GM18873 (cell line): ENCODE measurements around the gene EXOC6B.

ENCODE experiments used
- ATAC-seq: cut with Tn5 transposase; IDR thresholded peaks from one replicate; pipeline ENCODE4 v1.9.1; 2021; ENCODE audit warnings: mild to moderate bottlenecking, moderate library complexity, moderate number of reproducible peaks; ENCODE audit not compliant: unreplicated experiment, low FRiP score

Gene EXOC6B

DNA sequence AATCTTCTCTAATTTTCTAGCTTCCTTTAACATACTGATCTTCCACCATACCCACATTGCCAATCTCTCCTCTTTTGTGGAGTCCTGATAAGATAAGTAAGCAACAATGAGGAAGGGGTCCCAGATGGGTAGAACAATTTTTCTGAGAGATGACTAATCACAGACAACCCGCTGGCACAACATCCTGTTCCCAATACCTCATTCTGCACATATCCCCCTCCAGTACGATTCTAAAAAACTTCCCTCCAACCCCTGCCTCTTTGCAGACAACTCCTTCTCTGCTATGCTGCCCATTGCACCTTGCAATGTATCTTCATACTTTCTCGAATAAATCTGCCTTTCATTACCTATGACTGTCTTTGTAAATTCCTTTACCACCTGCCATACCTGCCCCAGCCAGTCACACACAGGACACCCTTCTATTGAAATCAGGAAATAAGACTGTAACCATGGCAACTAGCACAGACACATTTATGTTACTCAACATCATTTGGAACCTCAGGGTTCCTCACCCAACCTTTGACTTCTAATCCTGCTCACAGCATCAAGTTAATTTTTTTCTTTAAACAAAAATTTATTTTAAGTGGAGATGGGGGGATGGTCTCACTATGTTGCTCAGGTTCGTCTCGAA lies 7.4 kb upstream of the EXOC6B start:
- no peak for ATAC-seq

DNA sequence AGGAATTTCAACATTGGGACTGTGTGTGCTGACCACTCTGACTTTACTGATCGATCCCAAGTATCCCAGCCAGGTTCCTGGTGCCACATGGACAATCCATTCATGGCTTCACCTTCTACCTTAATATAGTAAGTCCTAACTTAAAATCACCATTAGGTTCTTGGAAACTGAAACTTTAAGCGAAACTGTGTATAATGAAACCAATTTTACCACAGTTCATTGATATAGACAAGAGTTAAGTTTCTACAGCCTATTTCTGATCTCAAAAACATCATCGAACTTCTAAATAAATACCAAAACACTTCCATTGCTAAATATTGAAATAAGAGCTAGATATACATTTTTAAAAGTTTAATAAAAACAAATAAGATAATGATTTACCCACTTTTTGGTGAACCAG lies 4.4 kb upstream of the EXOC6B start:
- no peak for ATAC-seq

DNA sequence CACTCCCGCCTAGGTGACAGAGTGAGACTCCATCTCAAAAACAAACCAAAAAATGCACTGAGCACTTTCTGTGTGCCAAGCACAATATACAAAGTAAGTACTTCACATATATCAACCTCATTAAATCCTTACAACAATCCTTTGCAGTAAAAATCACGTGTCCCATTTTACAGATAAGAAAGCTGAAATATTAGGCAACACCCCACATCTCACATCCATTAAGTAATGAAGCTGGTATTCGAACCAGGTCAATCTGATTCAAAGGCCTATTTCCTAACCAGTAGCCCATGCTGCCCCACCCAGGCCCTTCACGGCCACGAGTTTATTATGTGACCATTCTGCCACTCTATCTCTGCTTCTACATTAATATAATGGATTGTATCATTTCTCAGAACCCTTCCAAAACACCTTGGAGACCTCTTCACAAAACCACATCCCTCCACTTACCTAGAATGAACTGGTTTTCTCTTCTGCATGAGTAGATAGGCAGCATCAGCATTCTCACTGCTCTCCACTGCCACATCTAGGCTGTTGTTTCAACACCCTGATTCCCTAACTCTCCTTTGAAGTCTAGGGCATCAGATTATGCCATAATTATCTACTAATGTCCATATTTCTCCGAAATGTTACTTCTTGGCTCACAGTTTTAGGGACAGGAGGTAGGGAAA lies 3.1 kb upstream of the EXOC6B start:
- no peak for ATAC-seq

DNA sequence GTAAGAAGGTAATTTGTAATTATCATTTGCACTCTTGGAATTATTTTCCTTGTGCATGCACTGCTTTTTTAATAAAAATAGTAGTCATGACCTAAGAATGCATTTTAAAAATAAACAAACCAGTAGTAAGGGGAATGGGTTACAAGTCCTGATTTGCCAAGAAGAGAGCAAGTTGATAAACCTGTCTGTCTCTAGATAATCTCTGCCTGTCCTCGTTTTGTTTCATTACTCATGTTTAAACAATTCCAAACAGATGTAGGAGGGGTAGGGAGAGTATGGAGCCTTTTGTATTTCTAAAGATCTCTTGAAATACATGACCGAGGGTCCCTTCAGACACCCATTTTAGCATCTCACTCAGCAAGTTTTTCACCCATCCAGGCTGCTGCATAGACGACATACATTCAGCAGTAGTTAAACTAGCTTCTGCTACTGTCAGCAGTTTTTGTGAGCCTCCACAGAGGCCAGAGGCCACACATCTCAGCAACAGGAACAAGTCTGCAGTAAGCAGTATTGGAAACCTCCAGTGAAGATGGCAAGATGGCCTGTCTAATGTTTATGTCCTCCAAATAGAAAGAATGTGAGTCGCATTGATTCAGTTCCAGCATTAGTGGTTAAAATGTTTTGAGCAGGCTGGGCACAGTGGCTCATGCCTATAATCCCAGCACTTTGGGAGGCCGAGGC lies 2.3 kb upstream of the EXOC6B start:
- ATAC-seq, result no peak

DNA sequence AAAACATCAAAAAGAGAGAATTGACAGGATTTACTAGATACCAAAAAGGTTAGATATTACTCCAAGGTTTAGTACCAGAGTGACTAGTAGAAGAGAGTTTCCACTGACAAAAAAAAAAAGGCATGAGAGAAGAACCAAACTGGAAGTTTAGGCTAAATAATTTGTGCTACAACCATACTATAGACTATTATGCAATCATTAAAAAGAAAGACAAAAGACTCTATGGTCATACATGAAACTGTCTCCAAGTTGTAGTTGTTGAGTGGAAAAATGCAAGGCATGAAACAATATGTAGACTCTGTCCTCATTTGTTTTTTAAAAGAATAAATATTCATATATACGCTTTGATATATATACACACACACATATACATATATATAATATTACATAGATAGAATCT lies 1.7 kb upstream of the EXOC6B start:
- ATAC-seq, result no peak

DNA sequence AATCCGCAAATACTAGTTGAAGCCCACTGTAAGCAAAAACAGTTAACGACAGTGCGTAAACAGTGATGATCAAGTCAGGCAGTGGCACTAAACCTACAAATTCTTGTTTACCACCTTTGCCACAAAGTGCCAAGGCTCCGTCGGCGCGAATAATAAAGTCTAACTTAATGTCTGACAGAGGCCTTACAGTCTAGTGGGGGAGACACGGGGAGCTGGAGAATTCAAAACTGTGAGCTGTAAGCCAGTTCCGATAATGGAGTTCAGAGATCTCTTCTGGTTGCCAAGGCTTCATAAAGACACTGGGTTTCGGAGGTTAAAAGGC lies 284 bp upstream of the EXOC6B start:
- ATAC-seq, result no peak

DNA sequence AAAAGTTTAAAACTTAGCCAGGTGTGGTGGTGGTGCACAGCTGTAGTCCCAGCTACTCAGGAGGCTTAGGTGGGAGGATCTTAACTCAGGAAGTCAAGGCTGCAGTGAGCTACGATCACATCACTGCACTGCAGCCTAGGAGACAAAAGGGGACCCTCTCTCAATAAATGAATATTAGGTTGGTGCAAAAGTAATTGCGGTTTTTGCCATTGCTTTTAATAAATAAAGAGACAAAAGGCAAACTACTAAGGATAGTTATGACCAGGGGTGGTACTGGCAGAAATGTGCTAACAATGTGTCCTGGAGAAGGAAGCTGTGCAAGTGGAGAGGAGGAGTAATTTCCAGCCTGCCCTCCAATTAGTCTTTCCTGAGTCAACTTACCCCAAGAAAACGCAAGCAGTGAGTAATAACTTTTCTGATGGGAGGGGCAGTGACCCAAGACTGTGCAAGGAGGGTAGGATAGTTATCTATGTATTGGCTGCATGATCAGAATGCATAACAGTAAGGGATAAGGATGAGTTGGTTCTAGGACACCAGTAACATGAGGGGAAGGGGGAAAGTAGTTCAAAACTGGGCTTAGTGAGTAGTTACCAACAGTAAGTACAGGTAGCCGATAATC lies 1.5 kb downstream of the EXOC6B start:
- ATAC-seq, result no peak

DNA sequence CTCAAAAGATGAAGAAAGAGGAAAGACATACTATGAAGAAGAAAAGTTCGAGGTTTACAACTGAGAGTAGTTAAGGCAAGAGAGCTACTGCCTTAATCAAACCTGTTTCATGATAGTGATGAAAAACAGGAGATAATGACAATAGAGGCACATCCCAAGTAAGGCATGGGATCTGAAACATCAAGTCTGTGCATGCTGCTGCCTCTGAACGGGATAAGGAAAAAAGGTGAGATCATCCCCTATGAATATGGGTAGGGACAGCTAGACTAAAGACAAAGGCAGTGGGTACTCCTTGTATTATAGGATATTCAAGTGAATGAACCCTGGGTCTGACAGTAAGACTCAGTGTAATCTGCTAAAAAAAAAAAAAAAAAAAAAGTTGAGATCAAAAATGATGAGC lies 3.0 kb downstream of the EXOC6B start:
- no peak for ATAC-seq

DNA sequence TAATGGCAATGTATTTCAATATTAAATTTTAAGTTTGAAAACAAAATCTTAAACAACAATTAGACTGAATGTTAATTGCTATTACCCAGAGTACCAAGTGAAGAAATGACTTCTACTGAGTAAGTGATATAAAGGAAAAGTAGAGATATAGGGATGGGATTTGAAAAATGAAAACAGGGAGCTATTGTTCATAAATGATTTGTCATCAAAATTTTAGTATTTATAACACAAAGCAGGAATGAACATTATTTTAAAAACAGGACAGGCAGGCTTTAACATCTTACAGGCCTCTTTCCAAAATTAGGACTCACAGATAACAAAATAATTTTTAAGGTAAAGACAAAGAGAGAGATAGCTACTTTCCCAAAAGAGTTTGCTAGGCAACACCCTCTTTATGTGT lies 3.9 kb downstream of the EXOC6B start:
- ATAC-seq, result no peak

DNA sequence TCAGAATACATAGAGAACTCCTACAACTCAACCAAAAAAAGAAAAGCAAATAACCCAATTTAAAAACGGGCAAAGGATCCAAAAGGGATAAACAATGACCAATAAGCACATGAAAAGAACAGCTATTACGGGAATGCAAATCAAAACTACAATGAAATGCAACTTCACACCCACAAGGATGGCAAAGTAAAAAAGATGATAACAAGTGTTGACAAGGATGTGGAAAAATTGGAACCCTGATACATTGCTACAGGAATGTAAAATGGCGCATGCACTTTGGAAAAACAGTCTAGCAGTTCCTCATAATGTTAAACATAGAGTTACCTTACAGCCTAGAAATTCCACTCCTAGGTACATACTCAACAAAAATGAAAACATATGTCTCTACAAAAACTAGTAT lies 4.7 kb downstream of the EXOC6B start:
- no peak for ATAC-seq

DNA sequence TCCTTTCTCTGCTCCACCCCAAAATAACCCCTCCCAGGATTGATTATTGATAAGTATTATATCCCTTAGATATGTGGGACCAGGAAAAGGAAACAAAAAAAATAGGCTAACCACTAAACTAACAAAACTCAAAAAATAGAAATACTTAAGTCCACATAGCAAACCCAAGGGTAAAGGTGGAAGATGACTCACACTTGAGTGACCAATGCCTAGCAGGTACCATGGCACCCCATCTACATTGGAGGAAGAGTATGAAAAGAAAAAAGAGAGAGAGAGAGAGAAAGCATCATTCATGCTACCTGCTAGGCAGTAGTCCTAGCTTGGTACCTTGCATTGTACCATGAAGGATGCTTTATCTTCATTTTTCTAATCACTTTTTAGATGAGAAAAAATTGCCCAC lies 6.3 kb downstream of the EXOC6B start:
- ATAC-seq, result no peak

DNA sequence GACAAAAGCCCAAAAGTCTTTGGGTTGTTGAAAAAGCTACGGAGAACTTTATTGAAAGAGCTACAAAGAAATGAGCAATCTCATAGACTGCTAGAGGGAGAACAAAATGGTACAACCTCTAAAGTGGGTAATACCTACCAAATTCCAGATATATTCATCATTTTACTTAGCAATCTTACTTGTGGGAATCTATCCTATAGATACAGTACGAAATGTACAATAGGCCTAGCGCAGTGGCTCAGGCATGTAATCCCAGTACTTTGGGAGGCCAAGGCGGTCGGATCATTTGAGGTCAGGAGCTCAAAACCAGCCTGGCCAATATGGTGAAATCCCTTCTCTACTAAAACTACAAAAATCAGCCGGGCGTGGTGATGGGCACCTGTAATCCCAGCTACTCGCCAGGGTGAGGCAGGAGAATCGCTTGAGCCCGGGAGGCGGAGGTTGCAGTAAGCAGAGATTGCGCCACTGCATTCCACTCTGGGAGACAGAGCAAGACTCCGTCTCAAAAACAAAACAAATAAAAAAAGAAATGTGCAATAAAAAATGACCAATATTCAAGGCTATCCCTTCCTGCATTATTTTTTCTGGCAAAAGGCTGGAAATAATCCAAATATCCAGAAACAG lies 10.1 kb downstream of the EXOC6B start:
- ATAC-seq, result no peak

DNA sequence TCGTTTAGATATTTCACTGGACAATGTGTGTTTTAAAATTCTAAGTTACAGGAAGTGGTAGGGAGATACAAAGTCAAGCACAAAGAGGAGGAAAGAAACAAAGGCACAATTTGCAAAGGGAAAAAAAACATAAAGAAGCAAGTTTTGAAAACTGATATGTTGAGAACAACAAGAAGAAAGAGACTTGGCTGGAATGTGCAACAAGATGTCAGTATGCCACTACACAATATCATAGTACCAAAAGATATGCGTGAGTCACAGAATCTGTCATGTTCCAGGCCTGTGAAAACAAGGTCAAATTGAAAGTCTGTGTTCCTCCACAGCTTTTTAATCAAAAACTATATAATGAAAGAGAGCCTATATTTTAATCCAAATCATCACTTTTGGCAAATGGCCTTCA lies 12.0 kb downstream of the EXOC6B start:
- ATAC-seq, result no peak

DNA sequence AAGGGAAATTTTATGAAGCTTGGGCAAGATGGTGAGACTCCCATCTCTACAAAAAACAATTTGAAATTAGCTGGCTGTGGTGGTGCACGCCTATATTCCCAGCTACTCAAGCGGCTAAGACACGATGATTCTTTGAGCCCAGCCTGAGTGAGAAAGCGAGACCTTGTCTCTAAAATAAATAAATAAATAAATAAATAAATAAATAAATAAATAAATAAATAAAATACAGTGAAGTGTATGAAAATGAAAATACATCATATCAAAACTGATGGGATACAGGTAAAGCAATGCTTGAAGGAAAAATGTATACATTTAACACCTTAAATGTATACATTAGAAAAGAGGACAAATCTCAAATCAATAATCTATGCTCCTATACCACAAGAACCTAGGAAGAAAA lies 15.7 kb downstream of the EXOC6B start:
- ATAC-seq, result no peak

DNA sequence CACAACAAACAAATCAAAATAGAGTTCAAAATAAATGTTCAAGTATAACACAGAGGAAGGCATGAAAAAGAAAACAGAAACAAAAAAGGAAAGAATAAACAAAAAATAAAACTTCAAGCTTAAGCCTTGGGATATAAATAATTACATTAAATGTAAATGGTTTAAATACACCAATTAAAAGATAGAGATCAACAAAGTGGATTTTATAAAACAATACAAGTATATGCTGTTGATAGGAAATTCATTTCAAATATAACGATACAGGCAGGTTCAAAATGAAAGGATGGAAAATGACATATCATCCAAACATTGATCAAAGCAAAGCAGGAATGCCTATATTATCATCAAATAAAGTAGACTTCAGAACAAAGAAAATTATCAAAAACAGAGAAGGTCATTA lies 16.7 kb downstream of the EXOC6B start:
- no peak for ATAC-seq

DNA sequence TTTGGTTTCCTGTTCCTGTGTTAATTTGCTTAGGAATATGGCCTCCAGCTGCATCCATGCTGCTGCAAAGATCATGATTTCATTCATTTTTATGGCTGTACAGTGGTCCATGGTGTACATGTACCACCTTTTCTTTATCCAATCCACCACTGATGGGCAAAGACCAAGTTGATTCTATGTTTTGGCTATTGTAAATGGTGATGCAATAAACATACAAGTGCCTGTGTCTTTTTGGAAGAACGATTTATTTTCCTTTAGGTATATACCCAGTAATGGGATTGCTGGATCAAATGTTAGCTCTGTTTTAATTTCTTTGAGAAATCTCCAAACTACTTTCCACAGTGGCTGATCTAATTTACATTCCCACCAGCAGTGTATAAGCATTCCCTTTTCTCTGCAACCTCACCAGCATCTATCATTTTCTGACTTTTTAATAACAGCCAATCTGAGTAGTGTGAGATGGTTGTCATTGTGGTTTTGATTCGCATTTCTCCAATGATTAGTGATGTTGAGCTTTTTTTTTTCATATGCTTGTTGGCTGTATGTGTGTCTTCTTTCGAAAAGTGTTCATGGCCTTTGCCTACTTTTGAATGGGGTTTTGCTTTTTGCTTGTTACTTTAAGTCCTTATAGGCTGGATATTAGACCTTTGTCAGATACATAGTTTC lies 19.4 kb downstream of the EXOC6B start:
- no peak for ATAC-seq

DNA sequence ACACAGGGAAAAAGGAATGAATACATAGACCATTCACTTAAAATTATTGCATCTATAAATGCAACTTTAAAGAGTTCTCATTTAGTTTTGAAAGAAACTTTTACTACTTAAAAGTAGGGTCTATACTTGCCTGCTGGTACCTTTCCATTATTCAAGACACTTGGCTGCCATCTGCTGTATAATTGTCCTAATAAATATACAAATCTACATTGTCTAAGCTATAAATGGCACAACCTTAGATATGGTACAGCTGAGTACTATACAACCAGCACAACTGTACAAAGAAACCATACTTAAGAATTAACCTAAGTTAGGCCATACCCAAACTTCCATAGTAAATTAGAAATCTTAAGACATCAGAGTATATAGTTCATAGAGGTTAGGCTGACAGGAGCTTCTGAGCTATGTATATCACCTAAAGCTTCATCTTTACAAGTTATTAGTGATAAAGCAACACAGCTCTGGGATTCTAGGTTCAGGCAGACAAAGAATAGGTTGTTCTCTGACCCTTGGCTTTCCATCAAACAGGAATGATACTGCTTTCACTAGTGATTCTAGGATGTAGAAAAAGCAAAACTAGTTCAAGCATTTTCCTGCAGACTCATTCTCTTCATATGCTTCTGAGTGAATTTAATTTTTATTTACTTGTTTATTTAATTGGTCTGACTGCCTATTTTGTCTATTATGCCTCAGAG lies 22.1 kb downstream of the EXOC6B start:
- no peak for ATAC-seq

DNA sequence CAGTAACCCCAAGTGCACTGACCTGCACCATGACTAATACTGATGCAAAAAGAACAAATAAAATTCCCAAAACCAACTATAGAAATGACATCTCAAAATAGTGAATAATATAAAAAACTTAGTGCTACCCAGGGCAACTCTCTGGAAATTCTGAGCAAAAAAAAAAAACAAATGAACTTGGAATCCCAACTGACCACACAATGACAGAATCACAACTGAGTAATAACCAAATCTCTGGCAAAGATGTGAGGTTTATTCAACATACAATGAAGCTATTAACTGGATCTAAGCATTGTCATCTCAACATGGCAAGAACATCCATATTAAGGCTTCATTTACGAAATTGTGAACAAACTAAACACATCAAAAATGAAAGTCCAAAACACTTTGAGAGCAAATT lies 22.7 kb downstream of the EXOC6B start:
- ATAC-seq, result no peak

DNA sequence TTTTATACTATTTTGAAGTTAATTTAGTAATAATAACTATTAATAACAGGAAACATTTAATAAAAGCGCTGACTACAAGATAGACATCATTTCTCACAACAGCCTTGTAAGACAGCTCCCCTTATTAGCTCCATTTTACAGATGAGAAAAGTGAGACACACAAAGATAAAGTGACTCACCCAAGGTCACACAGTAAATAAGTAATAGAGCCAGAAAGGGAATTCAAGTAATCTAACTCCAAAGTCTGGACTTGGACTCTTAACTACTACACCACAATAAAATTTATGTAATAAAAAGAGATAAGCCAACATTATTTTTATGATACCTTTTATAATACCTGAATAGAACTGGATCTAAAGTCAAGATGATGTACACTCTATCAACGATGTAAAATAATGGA lies 25.3 kb downstream of the EXOC6B start:
- ATAC-seq, result no peak

DNA sequence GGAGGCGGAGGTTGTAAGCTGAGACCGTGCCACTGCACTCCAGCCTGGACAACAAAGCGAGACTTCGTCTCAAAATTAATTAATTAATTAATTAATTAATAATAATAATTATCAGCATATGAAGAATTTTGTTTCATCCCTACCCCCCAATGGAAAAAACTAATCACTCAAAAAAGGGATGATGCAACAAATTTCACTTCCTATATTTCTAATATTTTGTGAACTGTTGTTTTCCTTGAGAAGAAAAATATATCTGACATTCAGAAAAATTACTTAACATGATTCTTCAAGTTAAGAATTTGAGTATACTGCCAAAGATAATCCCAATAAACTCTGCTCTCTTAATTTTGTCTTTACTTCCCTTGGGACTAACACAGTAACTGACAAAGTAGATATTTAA lies 28.1 kb downstream of the EXOC6B start:
- ATAC-seq, result no peak
